Posterior cingulate gyrus (tissue), 11 donors: ENCODE results near the gene DOCK4.
A peak's percentile ranks its signal among the peaks of the same experiment; 100 is the strongest.

Experiments used
- DNase-seq, 10 donors: peaks; one replicate each; pipeline versions ENCODE4 v3.0.0 to v3.0.0-alpha.2; 2020 to 2021; ENCODE audit warnings: mixed read lengths in 3 of 10
- intact Hi-C: fragments of 100-400 bp; cut with DNase I; formaldehyde crosslinking; loops from one replicate; pipeline ENCODE4 v1.15.1; 2023

DOCK4 gene

DNA sequence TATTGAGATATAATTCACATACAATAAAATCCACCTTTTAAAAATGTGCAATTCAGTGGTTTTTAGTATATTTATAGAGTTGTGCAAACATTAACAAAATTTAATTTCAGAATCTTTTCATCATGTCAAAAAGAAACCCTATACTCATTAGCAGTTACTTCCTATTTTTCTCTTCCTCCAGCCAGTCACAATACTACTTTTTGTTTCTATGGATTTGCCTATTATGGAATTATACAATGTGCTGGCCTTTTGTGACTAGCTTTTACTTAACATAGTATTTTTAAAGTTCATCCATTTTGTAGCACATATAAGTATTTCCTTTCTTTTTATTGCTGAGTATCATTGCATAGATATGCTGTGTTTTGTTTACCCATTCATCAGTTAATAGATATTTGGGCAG is 444.0 kb downstream of the DOCK4 start:
- intact Hi-C loops, result loop anchor here (5.0 kb wide), 1 partner anchor 95 kb away; no protein-coding TSS in a partner anchor
- no peak for DNase-seq

DNA sequence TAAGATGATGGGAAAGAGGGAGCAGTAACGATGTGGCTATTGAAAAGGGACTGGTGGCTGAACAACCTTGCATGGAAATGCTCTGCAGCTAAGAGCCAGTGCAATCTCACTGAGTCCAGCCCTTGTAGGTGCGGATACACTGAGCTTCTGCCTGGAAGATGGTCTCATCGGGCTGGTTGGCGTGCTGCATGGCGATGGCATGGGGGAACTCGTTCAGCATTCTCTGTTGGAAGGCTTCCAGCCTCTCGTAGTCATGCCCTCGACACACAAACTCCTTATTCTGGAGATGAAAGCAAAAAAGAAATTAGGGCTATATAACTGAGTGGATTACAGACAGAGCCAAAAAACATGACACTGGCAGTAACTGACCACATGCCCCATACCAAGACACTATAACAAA is 446.2 kb downstream of the DOCK4 start:
- intact Hi-C loops, result loop anchor here (5.0 kb wide), 1 partner anchor 97 kb away; no protein-coding TSS in a partner anchor
- peak in 2 of 10 donors; percentile 30 to 75 for DNase-seq

DNA sequence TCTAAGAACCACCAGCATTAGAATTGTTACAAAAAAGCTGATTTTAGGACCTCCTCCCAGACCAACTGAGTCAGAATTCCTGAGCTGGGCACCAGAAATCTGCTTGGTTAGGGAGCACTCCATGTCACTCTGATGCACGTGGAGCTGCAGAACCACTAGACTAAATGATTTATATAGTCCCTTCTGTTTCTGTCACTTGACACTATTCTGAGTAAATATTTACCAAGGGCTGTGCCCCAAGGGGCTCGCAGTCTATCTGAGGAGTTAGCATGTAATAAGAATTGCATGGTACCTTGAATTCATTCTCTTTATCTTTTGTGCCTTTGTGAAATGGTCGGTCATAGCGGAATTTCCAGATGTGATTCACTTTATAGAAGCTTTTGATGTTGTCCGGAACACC is 447.9 kb downstream of the DOCK4 start:
- no peak for DNase-seq
- intact Hi-C loops, result loop anchor here (10.0 kb wide), 1 partner anchor 446 kb away; the partner anchor contains the start of genes DOCK4 and ZNF277

DNA sequence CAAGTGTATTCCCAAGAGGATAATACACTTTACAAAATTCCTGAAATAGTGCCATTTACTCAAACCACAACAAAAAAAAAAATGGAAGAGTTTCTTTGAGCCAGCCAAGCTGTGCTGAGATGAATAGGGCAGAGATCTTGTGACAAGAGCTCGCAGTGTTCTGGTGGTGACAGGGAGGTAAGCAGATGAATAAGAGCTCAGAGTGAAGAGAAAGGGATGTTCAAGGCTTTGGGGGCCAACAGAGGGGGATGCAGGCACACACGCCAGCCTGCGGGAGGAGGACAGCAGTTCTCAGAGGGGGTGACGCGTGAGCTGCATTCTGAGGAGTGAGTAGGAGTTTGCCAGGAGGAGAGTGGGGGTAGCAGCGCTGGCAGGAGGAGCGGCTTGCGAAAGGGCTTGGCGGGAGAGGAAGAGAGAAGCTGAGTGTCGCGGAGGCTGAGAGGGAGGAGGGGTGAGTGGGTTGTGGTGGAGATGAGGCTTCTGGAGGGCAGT is 449.5 kb downstream of the DOCK4 start:
- intact Hi-C loops, result loop anchor here (10.0 kb wide), 1 partner anchor 448 kb away; the partner anchor contains the start of genes DOCK4 and ZNF277
- peak; percentile 76 to 98 (median 84) for DNase-seq

DNA sequence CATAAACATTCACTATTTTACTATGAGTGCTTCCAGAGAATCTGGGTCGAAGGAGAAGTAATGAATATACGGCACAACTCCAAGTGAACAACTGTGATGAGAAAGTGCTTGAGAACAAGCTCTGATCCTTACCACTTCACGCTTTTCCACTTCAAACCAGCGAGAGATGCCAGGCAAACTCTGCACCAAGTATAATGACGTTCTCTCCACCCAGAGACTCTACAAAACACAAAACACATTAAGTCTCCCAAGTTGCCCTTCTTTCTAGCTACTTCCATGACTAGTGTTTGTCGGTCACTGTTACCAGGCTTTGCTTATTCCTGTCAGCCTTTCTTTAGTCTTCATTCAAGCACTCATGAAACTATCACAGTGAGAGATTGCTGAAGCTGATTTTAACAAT is 450.8 kb downstream of the DOCK4 start:
- no peak for DNase-seq
- intact Hi-C loops, result loop anchor here (10.0 kb wide), 1 partner anchor 449 kb away; the partner anchor contains the start of genes DOCK4 and ZNF277

DNA sequence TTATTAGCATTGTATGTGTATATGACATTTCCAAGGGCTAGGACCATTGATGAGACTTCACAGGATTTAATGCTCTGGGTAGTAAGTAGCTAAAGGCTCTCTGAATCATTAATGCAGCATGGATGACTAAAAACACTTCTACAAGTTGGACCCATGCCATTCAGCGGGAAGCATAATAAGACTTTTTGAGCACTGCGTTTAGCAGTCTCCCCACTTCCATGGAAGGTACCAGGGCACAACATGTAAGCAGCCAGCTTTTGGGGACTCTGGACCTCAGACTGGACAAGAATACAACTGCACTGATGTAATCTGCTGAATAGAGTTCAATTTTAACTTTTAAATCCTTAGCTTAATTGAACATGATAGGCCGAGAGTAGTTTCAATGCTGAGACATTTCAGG is 452.2 kb downstream of the DOCK4 start:
- no peak for DNase-seq
- intact Hi-C loops, result loop anchor here (5.0 to 10.0 kb wide), 2 partner anchors 451 to 658 kb away; partner anchors contain the start of genes DOCK4 and ZNF277

DNA sequence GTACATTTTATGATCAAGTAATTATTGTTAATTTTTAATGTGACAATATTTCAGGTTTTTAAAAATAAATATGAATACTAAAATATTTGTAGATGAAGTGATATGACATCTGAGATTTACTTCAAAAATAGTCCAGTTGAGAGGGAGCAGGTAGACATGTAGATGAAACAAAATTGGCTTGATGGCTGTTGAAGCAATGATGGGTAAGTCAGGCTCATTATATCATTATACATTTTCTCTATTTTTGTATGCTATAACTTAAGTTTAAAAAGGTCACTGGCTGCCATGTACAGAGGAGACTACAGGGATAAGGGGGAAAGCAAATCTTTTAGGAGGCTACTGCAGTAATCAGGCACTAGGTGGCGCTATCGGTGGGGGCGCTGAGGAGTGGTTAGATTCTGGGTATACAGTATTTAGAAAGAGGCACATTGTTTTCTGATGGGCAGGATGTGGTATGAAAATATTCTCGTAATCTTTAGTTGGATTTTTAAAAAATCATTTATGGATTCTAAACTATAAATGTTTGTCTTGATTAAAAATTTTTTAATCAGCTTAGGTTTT is 454.1 kb downstream of the DOCK4 start:
- peak in 8 of 10 donors; percentile 60 to 95 (median 70) for DNase-seq
- intact Hi-C loops, result loop anchor here (5.0 to 10.0 kb wide), 2 partner anchors 453 to 660 kb away; partner anchors contain the start of genes DOCK4 and ZNF277

DNA sequence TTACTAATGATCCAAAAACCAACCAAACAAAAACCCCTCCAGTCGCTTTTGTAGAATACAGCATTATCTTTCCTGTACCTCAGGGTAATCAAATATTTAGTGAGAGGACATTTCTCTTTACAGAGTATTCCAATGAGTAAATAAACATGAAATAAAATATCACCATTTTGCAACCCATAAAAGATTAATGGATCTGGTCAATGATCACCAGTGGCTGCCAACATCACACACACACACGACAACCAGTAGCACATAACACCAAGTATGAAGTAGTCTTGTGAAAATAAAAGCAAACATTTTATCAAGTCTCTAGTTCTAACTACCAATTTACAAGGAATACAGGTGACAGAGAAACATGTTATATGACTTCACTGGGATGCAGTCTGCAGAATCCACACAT is 455.3 kb downstream of the DOCK4 start:
- no peak for DNase-seq
- intact Hi-C loops, result loop anchor here (5.0 to 10.0 kb wide), 2 partner anchors 454 to 661 kb away; partner anchors contain the start of genes DOCK4 and ZNF277

DNA sequence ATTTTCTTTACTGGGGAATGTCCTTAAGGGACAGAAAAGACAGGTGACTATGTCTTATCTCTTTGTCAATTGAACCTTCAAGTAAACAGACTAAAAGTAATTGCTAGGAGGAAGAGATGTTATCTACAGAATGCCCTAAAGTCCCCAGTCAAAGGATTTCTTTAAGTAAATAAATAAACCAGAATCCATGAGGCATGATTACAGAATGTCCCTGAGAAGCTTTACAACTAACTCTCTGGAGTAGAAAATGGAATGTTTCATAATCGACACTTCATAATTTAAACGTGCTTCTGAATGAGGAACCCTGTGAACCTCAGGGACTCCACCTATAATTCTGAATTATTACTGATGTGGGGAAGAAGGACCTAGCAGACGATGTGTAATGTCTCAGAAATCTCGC is 456.0 kb downstream of the DOCK4 start:
- DNase-seq, result no peak
- intact Hi-C loops, result loop anchor here (5.0 to 10.0 kb wide), 2 partner anchors 455 to 662 kb away; partner anchors contain the start of genes DOCK4 and ZNF277

DNA sequence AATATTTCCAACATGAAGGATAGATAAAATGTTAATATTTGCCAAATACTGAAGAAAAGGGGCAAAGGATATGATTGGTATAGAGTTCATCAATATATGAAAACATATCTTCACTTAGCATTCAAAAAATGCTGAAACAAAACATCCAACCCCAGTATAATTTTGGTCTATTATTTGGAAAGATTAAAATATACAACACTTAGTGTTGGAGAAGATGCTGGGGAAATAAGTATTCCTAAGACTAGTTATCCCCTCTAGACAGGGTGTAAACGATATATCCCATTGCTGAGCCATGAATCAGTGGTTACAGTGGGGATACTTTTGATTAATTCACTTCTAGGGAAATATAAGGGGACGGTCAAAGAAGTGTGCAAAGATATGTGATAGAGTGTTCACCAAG is 456.6 kb downstream of the DOCK4 start:
- no peak for DNase-seq
- intact Hi-C loops, result loop anchor here (5.0 to 10.0 kb wide), 2 partner anchors 455 to 663 kb away; partner anchors contain the start of genes DOCK4 and ZNF277

DNA sequence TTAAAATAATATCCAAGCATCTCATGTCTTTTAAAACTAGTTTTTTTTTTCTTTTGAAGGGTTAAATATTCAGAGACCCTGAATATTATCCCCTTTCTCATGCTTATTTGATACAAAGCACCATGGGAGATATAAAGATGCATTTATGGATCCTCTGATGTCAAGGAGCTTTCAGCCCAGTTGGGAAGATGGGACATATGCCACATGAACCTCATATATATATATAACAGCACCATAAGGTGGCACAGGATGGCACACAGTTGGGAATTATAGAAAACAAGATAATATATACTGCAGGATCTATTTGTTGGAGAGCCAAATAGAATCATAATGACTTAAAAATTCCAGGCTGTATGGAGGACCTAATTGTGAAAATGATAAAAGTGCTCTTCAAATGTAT is 458.5 kb downstream of the DOCK4 start:
- intact Hi-C loops, result no loop called here
- DNase-seq, result no peak

DNA sequence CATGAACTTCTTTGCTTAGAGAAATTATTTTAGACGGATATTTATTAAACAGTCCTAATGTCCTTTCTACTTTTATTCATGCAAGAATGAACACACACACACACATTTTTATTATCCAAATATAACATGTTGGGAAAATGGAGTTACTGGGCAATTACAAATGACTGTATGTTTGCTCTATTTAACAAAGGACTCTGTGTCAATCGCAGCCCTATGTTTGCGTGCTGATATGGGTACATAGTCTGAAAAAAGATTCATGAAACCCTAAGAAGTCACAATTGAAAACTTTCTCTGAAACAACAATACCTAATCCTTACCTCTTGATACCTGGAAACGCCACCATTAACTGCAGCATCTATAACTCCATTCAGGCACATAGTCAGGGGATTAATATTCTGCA is 459.2 kb downstream of the DOCK4 start:
- no peak for DNase-seq
- intact Hi-C loops, result no loop called here

DNA sequence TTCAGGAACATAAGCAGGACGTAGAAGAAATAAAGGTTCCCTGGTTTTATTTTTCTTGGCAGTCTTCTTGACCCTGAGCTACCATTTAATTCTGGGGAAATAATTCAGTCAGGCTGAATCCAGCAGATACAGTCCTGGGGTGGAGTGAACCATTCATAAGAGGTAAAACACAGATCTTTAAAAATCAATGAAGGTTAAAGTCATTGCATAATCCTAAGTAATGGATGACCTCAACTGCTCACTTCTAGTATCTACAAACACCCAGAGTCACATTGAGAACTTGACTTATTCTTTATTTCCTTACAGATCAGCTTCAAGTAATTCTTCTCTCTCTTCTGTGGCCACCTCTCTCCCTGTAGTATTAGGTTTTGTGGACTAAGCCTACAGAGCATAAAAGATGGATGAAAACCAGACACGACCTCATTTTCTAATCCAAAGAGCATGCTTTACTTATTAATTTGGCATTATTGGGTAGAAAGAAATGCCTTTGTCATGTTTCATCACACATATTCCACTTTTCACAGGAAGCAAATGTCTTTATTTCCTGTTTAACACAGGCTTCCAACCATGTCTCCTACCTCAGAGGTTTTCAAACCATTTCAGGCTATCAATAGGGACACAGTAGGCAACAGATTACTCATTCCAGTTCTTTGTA is 461.6 kb downstream of the DOCK4 start:
- intact Hi-C loops, result loop anchor here (5.0 kb wide), 1 partner anchor 113 kb away; no protein-coding TSS in a partner anchor
- DNase-seq, result no peak

DNA sequence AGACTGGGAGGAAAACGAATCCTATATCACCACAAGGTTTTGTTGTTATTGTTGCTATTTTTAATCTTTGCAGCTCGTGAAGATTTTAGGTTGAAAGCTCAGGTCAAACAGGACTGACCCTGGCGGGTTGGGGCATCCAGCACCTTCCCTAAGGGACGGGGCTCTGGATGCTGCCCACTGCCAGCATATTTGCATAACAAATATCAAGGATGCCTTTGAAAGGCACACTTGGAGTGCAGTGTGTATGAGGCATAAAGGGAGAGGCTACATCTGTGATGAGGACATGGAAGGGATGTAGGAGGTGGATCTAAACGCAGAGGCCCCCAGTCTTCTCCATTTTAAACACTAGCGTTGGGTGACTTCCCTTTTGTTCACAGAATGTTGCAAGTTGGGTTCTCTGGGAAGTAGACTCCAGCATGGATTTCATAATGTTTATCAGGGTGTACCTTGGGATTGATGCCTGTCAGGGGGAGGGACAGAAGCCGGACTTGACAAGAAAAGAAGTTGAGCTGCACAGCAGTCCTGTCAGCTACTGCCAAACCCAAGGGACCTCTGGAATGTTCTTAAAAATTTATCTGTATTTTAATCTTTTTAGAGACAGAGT is 462.9 kb downstream of the DOCK4 start:
- intact Hi-C loops, result loop anchor here (5.0 kb wide), 1 partner anchor 114 kb away; no protein-coding TSS in a partner anchor
- DNase-seq, result no peak

DNA sequence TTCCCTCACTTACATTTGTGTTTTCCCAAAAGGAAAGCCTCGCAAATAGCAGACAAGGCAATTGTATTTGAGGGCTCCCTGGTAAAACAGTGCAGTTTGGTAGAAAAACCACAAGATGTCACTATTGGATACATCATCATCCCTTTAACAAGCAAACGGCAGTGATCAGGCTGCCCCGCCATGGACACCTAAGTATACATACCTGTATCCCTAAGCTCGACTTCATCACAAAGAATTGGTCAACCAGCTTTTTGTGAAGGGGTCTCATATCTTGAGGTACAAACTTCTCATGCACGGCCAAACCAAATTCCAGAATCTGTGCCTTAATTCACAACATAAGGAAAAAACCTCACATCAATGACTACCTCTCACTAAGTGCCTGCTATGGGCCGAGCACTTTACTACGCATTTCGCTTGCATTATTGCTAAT is 464.4 kb downstream of the DOCK4 start:
- peak in 8 of 10 donors; percentile 40 to 93 (median 60) for DNase-seq
- intact Hi-C loops, result loop anchor here (5.0 kb wide), 1 partner anchor 115 kb away; no protein-coding TSS in a partner anchor

DNA sequence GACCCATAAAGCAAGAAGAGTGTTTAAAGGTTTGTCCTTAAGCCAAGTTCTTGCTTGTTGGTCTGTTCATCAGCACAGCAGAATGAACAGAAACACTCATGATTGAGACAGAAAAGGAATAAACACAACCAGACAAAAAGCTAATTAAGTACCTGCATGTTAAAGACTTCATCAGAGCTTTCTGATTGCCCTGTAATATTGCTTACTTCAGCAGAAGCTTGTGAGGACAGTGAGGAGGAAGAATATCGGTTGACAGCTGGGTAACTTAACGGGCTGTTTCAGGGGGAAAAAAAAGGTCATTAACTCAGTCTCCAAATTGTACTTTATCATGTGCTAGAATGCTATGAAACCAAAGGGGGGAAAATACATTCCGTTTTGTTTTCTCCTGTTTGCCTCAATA is 465.3 kb downstream of the DOCK4 start:
- intact Hi-C loops, result loop anchor here (5.0 kb wide), 1 partner anchor 116 kb away; no protein-coding TSS in a partner anchor
- DNase-seq, result no peak

DNA sequence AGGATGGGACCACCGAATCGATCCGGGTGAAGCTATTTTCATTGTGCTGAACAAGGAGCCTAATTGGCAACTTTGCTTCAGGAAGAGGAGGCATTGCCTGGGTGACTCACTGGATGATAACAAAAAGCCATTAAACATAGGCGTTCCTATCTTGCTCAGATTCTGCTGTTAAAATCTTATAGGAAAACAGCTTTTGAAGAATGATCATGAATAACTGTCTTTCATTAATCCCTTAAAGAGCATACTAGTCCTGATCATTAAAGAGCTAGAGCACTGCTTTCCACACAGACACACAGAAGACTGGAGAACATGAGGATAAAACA is 469.7 kb downstream of the DOCK4 start:
- intact Hi-C loops, result loop anchor here (5.0 kb wide), 1 partner anchor 649 kb away; no protein-coding TSS in a partner anchor
- no peak for DNase-seq

DNA sequence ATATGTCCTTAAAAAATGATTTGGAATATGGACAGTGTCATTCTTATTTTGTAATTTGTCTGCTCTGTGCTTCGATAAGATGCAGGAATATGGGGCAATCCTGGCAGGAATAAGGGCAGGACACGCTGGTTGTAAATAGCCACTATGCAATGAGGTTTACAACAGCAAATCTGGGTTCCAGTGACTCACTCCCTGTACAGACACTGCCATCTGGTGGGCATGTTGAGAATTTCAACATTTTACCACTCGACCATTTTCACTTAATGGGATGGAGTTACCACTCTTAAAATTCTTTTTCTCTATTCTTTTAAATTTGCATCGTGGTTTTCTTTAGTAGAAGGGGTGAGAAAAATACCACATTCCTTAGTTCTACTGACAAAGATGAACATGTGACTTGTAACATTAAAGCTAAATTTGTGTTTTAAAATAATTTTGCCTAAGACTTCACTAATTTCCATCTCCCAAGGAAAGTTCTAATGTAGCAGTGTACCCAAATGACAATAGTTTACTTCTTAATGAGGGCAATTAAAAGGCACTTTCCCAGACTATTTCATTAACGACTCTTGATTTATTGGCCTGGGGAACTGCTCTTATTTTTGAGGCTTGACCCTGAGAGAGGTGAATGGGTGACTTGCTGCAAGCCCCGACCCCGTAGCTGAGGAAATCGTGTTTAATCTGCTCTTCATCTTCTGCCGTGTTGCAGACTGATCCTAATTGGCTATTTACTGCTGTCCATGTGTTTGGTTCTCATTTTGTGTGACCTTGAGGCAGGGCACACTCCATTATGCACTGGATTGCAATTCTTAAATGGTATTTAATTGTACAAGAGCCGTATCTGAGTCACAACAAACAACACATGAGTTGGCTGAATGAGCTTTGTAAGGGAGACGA is 470.3 kb downstream of the DOCK4 start:
- intact Hi-C loops, result loop anchor here (5.0 kb wide), 1 partner anchor 649 kb away; no protein-coding TSS in a partner anchor
- DNase-seq, result peak in 4 of 10 donors; percentile 33 to 65 (median 54)

DNA sequence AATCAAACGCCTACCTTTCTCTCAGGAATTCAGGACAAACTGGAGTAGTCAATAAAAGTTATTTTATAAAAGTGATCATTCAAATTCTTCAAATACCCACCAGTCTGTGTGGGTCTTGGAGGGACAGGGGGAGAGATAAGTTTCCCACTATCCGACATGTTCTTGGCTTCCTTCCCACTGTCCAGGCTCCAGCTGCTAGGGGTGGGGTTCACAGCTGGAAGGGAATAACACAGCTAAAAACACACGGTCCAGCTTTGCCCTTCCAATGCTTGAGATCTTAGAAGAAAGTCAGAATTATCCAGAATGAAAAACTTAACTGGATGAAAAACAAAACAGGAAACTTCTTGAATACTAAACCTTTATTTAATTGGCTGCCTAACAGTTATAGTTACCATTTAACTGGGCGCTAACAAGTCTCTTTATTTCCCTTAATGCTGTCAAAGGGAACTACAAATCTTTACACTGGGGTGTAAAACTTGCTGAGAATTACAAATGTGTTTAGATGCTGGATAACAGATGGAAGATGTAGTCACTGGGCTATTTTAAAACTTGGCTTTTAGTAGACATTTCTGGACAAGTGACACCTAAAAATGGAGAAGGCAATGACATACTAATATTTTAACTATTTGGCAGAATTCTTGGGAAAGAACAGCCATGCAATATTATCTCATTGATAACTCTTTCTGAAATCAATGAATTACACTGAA is 471.1 kb downstream of the DOCK4 start:
- DNase-seq, result no peak
- intact Hi-C loops, result loop anchor here (5.0 kb wide), 1 partner anchor 648 kb away; no protein-coding TSS in a partner anchor
